Gastrocnemius medialis (tissue), 4 donors: ENCODE results near the gene APBB3. TPM values are rescaled to one million over a fixed set of nuclear protein-coding genes. Genes with fewer than 3 reads are reported as not detected.

Source experiments
- ATAC-seq, 2 donors: fragments of 150-250 bp; one replicate each; pipeline ENCODE4 v1.9.1; 2016
- DNase-seq, 2 donors: peaks; one replicate each; pipeline ENCODE4 v3.0.0-alpha.2; 2019
- H3K27ac ChIP-seq, 4 donors: fragments of 200-600 bp; sonication (generic); 1 replicate in 1 of 4; 2 replicates in 3 of 4; pipeline ENCODE4 v1.5.1; 2016 to 2018; ENCODE audit warnings: mild to moderate bottlenecking in 2 of 4, moderate library complexity in 1 of 4
- H3K27me3 ChIP-seq, 3 donors: fragments of 200-600 bp; sonication (generic) in 2 of 3; 1 replicate in 1 of 3; 2 replicates in 2 of 3; pipeline versions ENCODE4 v1.5.1 to v1.6.0; 2016 to 2019; ENCODE audit warnings: mild to moderate bottlenecking in 1 of 3, moderate library complexity in 1 of 3
- H3K36me3 ChIP-seq, 2 donors: fragments of 200-600 bp; sonication (generic) in 1 of 2; one replicate each; pipeline ENCODE4 v1.5.1; 2017 to 2018
- H3K4me1 ChIP-seq, 2 donors: fragments of 200-600 bp; sonication (generic) in 1 of 2; one replicate each; pipeline ENCODE4 v1.5.1; 2016 to 2017; ENCODE audit warnings: mild to moderate bottlenecking in 2 of 2
- H3K4me3 ChIP-seq, 4 donors: fragments of 200-600 bp; sonication (generic) in 3 of 4; 1 replicate in 1 of 4; 2 replicates in 3 of 4; pipeline ENCODE4 v1.5.1; 2016 to 2019; ENCODE audit warnings: mild to moderate bottlenecking in 2 of 4
- H3K9me3 ChIP-seq, 3 donors: fragments of 200-600 bp; sonication (generic) in 2 of 3; 1 replicate in 1 of 3; 2 replicates in 2 of 3; pipeline ENCODE4 v1.5.1; 2016 to 2019
- POLR2A ChIP-seq, 2 donors: fragments of 450-650 bp; IDR thresholded peaks; one replicate each; pipeline ENCODE4 v1.6.1; 2017; ENCODE audit warnings: antibody characterized with exemption in 2 of 2, mild to moderate bottlenecking in 2 of 2, moderate library complexity in 2 of 2
- in situ Hi-C, 4 donors: fragments of 200-750 bp; cut with MboI; loops; one replicate each; pipeline versions ENCODE4 v1.15.0 to v1.8.0; 2017; ENCODE audit warnings: low sequenced_read_pairs in 4 of 4
- intact Hi-C: fragments of 100-400 bp; cut with DNase I; formaldehyde crosslinking; loops from one replicate; pipeline ENCODE4 v1.15.1; 2023; ENCODE audit warnings: low total_unique reads
- total RNA-seq, 4 donors: library from RNA; depleted of rRNA; stranded (reverse); fragments of >200 nt; gene quantifications; one replicate each; pipeline versions ENCODE4 v1.1.0 to v1.2.3, GENCODE V29; 2016
- TF ChIP-seq, protein P1 (sequence below), 5 experiments: fragments of 450-650 bp in 3 of 5; fragments of 200-600 bp in 2 of 5; sonication (generic) in 2 of 5; IDR thresholded peaks in 4 of 5; conservative IDR thresholded peaks in 1 of 5; 1 replicate in 4 of 5; 2 replicates in 1 of 5; pipeline ENCODE4 v1.5.1; 2016 to 2019; ENCODE audit warnings: antibody characterized with exemption in 5 of 5, mild to moderate bottlenecking in 3 of 5, moderate library complexity in 3 of 5

APBB3 gene
- total RNA-seq, 4 donors from 2014 or later: 4.1 to 12.5 (median 9.0) TPM

DNA sequence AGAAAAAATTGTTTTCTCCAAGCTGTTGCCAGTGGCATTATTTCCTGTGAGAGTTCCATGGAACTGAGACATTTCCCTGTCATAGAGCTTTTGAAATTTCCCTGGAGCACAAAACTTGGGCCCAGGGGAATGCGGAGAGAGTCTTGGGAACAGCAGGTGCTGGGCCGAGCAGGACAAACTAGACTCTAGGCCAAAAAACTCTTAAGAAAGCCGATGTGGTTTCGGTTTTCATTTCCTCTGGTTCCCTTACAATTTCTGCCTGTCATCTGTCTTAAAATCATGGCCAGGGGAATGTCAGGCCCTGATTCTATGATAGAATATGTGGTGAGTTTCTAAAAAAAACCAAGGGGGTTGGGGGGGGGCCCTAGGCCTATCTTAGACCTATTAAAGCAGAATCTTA lies 4.8 kb upstream of the APBB3 start:
- peak overlapping the region; percentile 0 to 35 (median 15) for H3K4me3 ChIP-seq
- no peaks in the 10 kb centered on the region for H3K9me3 ChIP-seq
- peak overlapping the region; percentile 97 to 99 (median 98) for H3K27ac ChIP-seq
- peaks cover 71 to 77% of the 10 kb centered on the region in 2 donors for H3K4me1 ChIP-seq
- in situ Hi-C loops: loop anchor here in 2 of 4 donors (5.0 to 25.0 kb wide), 2 partner anchors 73 to 332 kb away; no protein-coding TSS in a partner anchor
- TF ChIP-seq, protein P1, sequence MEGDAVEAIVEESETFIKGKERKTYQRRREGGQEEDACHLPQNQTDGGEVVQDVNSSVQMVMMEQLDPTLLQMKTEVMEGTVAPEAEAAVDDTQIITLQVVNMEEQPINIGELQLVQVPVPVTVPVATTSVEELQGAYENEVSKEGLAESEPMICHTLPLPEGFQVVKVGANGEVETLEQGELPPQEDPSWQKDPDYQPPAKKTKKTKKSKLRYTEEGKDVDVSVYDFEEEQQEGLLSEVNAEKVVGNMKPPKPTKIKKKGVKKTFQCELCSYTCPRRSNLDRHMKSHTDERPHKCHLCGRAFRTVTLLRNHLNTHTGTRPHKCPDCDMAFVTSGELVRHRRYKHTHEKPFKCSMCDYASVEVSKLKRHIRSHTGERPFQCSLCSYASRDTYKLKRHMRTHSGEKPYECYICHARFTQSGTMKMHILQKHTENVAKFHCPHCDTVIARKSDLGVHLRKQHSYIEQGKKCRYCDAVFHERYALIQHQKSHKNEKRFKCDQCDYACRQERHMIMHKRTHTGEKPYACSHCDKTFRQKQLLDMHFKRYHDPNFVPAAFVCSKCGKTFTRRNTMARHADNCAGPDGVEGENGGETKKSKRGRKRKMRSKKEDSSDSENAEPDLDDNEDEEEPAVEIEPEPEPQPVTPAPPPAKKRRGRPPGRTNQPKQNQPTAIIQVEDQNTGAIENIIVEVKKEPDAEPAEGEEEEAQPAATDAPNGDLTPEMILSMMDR (IDR thresholded peaks at IDR 0.05 in 4 of 5, conservative IDR thresholded peaks at IDR 0.05 in 1 of 5): no peak
- peak in 1 of 2 donors; percentile 11 for TF ChIP-seq POLR2A (IDR thresholded peaks at IDR 0.05)
- DNase-seq (peak; percentile 59 to 80), ATAC-seq (peak; percentile 68 to 70)
- intact Hi-C loops: no loop called here
- H3K27me3 ChIP-seq: no peaks in the 10 kb centered on the region
- H3K36me3 ChIP-seq: peaks cover 0 to 13% of the 10 kb centered on the region in 2 donors

DNA sequence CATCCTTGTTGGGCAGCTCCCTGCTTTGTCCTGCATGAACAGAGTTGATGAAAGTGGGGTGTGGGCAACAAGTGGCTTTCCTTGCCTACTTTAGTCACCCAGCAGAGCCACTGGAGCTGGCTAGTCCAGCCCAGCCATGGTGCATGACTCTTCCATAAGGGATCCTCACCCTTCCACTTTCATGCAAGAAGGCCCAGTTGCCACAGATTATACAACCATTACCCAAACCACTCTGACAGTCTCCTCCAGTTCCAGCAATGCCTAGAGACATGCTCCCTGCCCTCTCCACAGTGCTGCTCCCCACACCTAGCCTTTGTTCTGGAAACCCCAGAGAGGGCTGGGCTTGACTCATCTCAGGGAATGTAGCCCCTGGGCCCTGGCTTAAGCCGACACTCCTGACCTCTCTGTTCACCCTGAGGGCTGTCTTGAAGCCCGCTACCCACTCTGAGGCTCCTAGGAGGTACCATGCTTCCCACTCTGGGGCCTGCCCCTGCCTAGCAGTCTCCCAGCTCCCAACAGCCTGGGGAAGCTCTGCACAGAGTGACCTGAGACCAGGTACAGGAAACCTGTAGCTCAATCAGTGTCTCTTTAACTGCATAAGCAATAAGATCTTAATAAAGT lies 4.2 kb upstream of the APBB3 start:
- in situ Hi-C loops: loop anchor here in 2 of 4 donors (5.0 to 25.0 kb wide), 2 partner anchors 74 to 331 kb away; no protein-coding TSS in a partner anchor
- intact Hi-C loops: no loop called here
- H3K27me3 ChIP-seq: no peaks in the 10 kb centered on the region
- peak overlapping the region; percentile 97 to 99 (median 98) for H3K27ac ChIP-seq
- peaks cover 0 to 13% of the 10 kb centered on the region in 2 donors for H3K36me3 ChIP-seq
- TF ChIP-seq, protein P1 (IDR thresholded peaks at IDR 0.05 in 4 of 5, conservative IDR thresholded peaks at IDR 0.05 in 1 of 5): no peak
- TF ChIP-seq POLR2A (IDR thresholded peaks at IDR 0.05): no peak
- ATAC-seq: no peak
- DNase-seq: no peak
- H3K4me1 ChIP-seq: peaks cover 68 to 74% of the 10 kb centered on the region in 2 donors
- H3K9me3 ChIP-seq: no peaks in the 10 kb centered on the region
- peak overlapping the region in 3 of 4 donors; percentile 0 to 35 (median 15) for H3K4me3 ChIP-seq

DNA sequence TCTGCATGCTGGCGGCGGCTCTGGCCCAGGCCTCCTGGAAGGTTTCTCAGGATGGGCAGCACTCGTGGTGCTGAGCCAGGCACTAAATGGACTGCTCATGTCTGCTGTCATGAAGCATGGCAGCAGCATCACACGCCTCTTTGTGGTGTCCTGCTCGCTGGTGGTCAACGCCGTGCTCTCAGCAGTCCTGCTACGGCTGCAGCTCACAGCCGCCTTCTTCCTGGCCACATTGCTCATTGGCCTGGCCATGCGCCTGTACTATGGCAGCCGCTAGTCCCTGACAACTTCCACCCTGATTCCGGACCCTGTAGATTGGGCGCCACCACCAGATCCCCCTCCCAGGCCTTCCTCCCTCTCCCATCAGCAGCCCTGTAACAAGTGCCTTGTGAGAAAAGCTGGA lies 3.5 kb upstream of the APBB3 start:
- H3K9me3 ChIP-seq: no peaks in the 10 kb centered on the region
- H3K27me3 ChIP-seq: no peaks in the 10 kb centered on the region
- in situ Hi-C loops: loop anchor here in 2 of 4 donors (5.0 to 25.0 kb wide), 2 partner anchors 74 to 331 kb away; no protein-coding TSS in a partner anchor
- intact Hi-C loops: no loop called here
- peaks cover 0 to 13% of the 10 kb centered on the region in 2 donors for H3K36me3 ChIP-seq
- no peak for DNase-seq
- no peak overlapping the region for H3K4me3 ChIP-seq
- no peak for ATAC-seq
- H3K4me1 ChIP-seq: peaks cover 74 to 80% of the 10 kb centered on the region in 2 donors
- peak overlapping the region; percentile 97 to 99 (median 98) for H3K27ac ChIP-seq
- no peak for TF ChIP-seq POLR2A (IDR thresholded peaks at IDR 0.05)
- TF ChIP-seq, protein P1 (IDR thresholded peaks at IDR 0.05 in 4 of 5, conservative IDR thresholded peaks at IDR 0.05 in 1 of 5): no peak

DNA sequence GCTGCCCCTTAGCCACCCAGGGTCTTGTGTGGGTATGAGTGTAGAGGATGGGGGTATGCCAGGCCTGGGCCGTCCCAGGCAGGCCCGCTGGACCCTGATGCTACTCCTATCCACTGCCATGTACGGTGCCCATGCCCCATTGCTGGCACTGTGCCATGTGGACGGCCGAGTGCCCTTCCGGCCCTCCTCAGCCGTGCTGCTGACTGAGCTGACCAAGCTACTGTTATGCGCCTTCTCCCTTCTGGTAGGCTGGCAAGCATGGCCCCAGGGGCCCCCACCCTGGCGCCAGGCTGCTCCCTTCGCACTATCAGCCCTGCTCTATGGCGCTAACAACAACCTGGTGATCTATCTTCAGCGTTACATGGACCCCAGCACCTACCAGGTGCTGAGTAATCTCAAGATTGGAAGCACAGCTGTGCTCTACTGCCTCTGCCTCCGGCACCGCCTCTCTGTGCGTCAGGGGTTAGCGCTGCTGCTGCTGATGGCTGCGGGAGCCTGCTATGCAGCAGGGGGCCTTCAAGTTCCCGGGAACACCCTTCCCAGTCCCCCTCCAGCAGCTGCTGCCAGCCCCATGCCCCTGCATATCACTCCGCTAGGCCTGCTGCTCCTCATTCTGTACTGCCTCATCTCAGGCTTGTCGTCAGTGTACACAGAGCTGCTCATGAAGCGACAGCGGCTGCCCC lies 2.9 kb upstream of the APBB3 start:
- intact Hi-C loops (no loop called here), in situ Hi-C loops (loop anchor here in 2 of 4 donors (5.0 to 25.0 kb wide), 2 partner anchors 75 to 330 kb away; no protein-coding TSS in a partner anchor)
- peak overlapping the region; percentile 97 to 99 (median 98) for H3K27ac ChIP-seq
- ATAC-seq (no peak), DNase-seq (no peak)
- peaks cover 0 to 13% of the 10 kb centered on the region in 2 donors for H3K36me3 ChIP-seq
- H3K27me3 ChIP-seq: no peaks in the 10 kb centered on the region
- H3K4me3 ChIP-seq: no peak overlapping the region
- H3K9me3 ChIP-seq: no peaks in the 10 kb centered on the region
- H3K4me1 ChIP-seq: peaks cover 80 to 86% of the 10 kb centered on the region in 2 donors
- TF ChIP-seq, protein P1 (IDR thresholded peaks at IDR 0.05 in 4 of 5, conservative IDR thresholded peaks at IDR 0.05 in 1 of 5): no peak
- TF ChIP-seq POLR2A (IDR thresholded peaks at IDR 0.05): no peak
